ENCODE measurements around the gene TAF3.

- no peak for TF ChIP-seq ZBTB21 (tag by site-specific recombination; IDR thresholded peaks at IDR 0.05)
- TF ChIP-seq HOXA7 (CRISPR knock-in tag; IDR thresholded peaks at IDR 0.05; ENCODE audit: borderline replicate concordance): no peak
- TF ChIP-seq INSM2 (tag by site-specific recombination; IDR thresholded peaks at IDR 0.05): no peak
- no peak for TF ChIP-seq ZBTB48 (tag by site-specific recombination; IDR thresholded peaks at IDR 0.05)
- TF ChIP-seq, protein P1, sequence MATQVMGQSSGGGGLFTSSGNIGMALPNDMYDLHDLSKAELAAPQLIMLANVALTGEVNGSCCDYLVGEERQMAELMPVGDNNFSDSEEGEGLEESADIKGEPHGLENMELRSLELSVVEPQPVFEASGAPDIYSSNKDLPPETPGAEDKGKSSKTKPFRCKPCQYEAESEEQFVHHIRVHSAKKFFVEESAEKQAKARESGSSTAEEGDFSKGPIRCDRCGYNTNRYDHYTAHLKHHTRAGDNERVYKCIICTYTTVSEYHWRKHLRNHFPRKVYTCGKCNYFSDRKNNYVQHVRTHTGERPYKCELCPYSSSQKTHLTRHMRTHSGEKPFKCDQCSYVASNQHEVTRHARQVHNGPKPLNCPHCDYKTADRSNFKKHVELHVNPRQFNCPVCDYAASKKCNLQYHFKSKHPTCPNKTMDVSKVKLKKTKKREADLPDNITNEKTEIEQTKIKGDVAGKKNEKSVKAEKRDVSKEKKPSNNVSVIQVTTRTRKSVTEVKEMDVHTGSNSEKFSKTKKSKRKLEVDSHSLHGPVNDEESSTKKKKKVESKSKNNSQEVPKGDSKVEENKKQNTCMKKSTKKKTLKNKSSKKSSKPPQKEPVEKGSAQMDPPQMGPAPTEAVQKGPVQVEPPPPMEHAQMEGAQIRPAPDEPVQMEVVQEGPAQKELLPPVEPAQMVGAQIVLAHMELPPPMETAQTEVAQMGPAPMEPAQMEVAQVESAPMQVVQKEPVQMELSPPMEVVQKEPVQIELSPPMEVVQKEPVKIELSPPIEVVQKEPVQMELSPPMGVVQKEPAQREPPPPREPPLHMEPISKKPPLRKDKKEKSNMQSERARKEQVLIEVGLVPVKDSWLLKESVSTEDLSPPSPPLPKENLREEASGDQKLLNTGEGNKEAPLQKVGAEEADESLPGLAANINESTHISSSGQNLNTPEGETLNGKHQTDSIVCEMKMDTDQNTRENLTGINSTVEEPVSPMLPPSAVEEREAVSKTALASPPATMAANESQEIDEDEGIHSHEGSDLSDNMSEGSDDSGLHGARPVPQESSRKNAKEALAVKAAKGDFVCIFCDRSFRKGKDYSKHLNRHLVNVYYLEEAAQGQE (tag by site-specific recombination; IDR thresholded peaks at IDR 0.05): no peak
- TF ChIP-seq ZNF513 (tag by site-specific recombination; IDR thresholded peaks at IDR 0.05): no peak
- TF ChIP-seq, protein P2, sequence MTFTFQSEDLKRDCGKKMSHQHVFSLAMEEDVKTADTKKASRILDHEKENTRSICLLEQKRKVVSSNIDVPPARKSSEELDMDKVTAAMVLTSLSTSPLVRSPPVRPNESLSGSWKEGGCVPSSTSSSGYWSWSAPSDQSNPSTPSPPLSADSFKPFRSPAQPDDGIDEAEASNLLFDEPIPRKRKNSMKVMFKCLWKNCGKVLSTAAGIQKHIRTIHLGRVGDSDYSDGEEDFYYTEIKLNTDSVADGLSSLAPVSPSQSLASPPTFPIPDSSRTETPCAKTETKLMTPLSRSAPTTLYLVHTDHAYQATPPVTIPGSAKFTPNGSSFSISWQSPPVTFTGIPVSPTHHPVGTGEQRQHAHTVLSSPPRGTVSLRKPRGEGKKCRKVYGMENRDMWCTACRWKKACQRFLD (tag by site-specific recombination; IDR thresholded peaks at IDR 0.05): no peak
Measured at GRCh38 chr10:7853890-7854289, 35.6 kb downstream of the TAF3 start.

All from HEK293 (cell line).